Measurements from ENCODE around the gene BUD13. TPM values are rescaled to one million over a fixed set of nuclear protein-coding genes. Genes with fewer than 3 reads are reported as not detected.

BUD13 gene
- total and polyA plus RNA-seq, 2 of the 13 experiments (the other 11 are each of a cell fraction or from before 2014, with no cell fraction given): 13.3 to 25.9 TPM

DNA sequence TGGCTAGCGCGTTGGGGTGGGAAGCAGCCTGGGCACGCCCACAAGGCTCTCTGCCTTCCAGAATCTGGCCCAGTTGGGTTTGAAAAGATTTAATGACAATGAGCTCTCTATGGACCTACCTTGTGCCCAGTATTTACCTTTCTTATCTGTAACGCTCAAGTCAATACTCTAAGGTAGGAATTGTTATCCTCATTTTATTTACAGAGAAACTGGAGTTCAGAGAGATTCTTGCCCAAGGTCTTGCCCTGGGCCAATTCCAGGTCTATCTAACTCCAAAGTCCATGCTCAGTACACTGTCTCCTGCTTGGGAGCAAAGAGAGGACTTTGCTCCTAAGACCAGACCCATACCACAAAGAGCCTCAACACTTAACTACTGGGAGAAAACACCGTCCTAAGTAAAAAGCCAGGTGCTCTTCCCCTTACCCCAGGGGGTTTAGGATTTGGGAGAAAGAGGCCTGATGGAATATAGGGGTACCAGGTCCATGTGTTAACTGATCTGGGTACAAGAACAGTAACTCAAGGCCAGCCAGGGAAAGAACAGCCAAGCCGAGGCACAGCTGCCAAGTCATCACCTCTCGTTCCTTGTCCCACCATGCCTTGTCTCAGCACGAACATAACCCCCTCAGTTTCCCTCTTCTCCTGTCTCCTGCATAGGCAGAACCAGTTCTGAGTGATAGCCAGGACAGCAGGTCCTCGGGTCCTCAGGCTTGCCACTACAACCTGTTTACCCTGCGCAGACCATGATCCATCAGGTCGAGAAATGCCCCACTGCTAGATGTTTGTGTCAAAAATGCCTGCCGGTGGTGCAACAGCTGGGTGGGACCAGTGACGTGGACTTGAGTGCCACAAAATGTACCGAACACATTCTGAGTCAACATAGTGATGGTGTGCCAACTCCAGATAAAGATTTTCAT is 35.7 kb upstream of the BUD13 start (continued):
- TF ChIP-seq, protein P1, sequence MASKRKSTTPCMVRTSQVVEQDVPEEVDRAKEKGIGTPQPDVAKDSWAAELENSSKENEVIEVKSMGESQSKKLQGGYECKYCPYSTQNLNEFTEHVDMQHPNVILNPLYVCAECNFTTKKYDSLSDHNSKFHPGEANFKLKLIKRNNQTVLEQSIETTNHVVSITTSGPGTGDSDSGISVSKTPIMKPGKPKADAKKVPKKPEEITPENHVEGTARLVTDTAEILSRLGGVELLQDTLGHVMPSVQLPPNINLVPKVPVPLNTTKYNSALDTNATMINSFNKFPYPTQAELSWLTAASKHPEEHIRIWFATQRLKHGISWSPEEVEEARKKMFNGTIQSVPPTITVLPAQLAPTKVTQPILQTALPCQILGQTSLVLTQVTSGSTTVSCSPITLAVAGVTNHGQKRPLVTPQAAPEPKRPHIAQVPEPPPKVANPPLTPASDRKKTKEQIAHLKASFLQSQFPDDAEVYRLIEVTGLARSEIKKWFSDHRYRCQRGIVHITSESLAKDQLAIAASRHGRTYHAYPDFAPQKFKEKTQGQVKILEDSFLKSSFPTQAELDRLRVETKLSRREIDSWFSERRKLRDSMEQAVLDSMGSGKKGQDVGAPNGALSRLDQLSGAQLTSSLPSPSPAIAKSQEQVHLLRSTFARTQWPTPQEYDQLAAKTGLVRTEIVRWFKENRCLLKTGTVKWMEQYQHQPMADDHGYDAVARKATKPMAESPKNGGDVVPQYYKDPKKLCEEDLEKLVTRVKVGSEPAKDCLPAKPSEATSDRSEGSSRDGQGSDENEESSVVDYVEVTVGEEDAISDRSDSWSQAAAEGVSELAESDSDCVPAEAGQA (IDR thresholded peaks at IDR 0.05; ENCODE audit: low read depth): no peak; the same call in 1 of the 2 replicates
- TF ChIP-seq, protein P1 (CRISPR knock-in tag; IDR thresholded peaks at IDR 0.05; ENCODE audit: borderline replicate concordance): no peak
- TF ChIP-seq SRSF1 (optimal IDR thresholded peaks at IDR 0.05; ENCODE audit: low read depth, low read length) (no peak), ZNF382 (CRISPR knock-in tag; IDR thresholded peaks at IDR 0.05; ENCODE audit: borderline replicate concordance) (no peak), SMYD3 (CRISPR knock-in tag; IDR thresholded peaks at IDR 0.05) (peak; percentile 84; the same call in 1 of the 2 replicates), DMAP1 (CRISPR knock-in tag; IDR thresholded peaks at IDR 0.05) (peak; percentile 53; the same call in 1 of the 2 replicates), SALL2 (CRISPR knock-in tag; IDR thresholded peaks at IDR 0.05) (0 out of 2 replicates have a peak, but pooled peaks have one; percentile 19), REXO4 (CRISPR knock-in tag; IDR thresholded peaks at IDR 0.05; ENCODE audit: borderline replicate concordance) (no peak), SPEN (CRISPR knock-in tag; IDR thresholded peaks at IDR 0.05; ENCODE audit: low read depth) (peak; percentile 16; the same call in 1 of the 2 replicates), ZNF329 (CRISPR knock-in tag; IDR thresholded peaks at IDR 0.05; ENCODE audit: low read depth) (no peak), SUZ12 (IDR thresholded peaks at IDR 0.05; ENCODE audit: low read depth, low read length) (no peak), ZNF350 (CRISPR knock-in tag; IDR thresholded peaks at IDR 0.05; ENCODE audit: borderline replicate concordance, low read depth) (peak; percentile 57; the same call in 1 of the 2 replicates), ZNF460 (CRISPR knock-in tag; IDR thresholded peaks at IDR 0.05; ENCODE audit: borderline replicate concordance) (no peak), NFE2 (CRISPR knock-in tag; IDR thresholded peaks at IDR 0.05) (no peak), ZNF253 (CRISPR knock-in tag; IDR thresholded peaks at IDR 0.05; ENCODE audit: borderline replicate concordance) (no peak), ZNF878 (CRISPR knock-in tag; IDR thresholded peaks at IDR 0.05) (no peak), ZNF484 (CRISPR knock-in tag; IDR thresholded peaks at IDR 0.05; ENCODE audit: borderline replicate concordance, low read depth) (no peak), NR3C1 (CRISPR knock-in tag; IDR thresholded peaks at IDR 0.05) (no peak), MBNL3 (CRISPR knock-in tag; conservative IDR thresholded peaks at IDR 0.05) (no peak), ZNF720 (CRISPR knock-in tag; IDR thresholded peaks at IDR 0.05) (no peak)
- TF ChIP-seq, protein P2, sequence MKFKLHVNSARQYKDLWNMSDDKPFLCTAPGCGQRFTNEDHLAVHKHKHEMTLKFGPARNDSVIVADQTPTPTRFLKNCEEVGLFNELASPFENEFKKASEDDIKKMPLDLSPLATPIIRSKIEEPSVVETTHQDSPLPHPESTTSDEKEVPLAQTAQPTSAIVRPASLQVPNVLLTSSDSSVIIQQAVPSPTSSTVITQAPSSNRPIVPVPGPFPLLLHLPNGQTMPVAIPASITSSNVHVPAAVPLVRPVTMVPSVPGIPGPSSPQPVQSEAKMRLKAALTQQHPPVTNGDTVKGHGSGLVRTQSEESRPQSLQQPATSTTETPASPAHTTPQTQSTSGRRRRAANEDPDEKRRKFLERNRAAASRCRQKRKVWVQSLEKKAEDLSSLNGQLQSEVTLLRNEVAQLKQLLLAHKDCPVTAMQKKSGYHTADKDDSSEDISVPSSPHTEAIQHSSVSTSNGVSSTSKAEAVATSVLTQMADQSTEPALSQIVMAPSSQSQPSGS (CRISPR knock-in tag; IDR thresholded peaks at IDR 0.05): peak; percentile 85; the same call in 1 of the 2 replicates
- TF ChIP-seq, protein P3, sequence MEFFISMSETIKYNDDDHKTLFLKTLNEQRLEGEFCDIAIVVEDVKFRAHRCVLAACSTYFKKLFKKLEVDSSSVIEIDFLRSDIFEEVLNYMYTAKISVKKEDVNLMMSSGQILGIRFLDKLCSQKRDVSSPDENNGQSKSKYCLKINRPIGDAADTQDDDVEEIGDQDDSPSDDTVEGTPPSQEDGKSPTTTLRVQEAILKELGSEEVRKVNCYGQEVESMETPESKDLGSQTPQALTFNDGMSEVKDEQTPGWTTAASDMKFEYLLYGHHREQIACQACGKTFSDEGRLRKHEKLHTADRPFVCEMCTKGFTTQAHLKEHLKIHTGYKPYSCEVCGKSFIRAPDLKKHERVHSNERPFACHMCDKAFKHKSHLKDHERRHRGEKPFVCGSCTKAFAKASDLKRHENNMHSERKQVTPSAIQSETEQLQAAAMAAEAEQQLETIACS (CRISPR knock-in tag; IDR thresholded peaks at IDR 0.05): no peak

Measured in HepG2 (cell line).